Measurements from ENCODE around the gene ADAMTS17. TPM values are rescaled to one million over a fixed set of nuclear protein-coding genes. Genes with fewer than 3 reads are reported as not detected.

The ADAMTS17 gene
- total RNA-seq, 1 experiment from 2014 or later: 7.7 TPM

- TF ChIP-seq CTCF (IDR thresholded peaks at IDR 0.05; ENCODE audit: unreplicated experiment): no peak
- Mint-ChIP-seq H3K9me3 (ENCODE audit: unreplicated experiment) (peaks cover 25% of the 10 kb centered on the region), H3K36me3 (ENCODE audit: insufficient read depth, unreplicated experiment) (peaks cover 4% of the 10 kb centered on the region), H3K27me3 (ENCODE audit: insufficient read depth, unreplicated experiment) (no peaks in the 10 kb centered on the region), H3K4me1 (ENCODE audit: insufficient read depth, unreplicated experiment) (peaks cover 12% of the 10 kb centered on the region), H3K4me3 (ENCODE audit: unreplicated experiment) (peak overlapping the region; percentile 4), H3K27ac (ENCODE audit: low read depth, unreplicated experiment) (peak overlapping the region; percentile 68)
- BruUV-seq (replicated peaks): no TSS peak
- ChIA-PET CTCF (interaction anchor here (0.7 to 1.6 kb wide), 3 partner anchors 12 to 477 kb away, joined by 3 to 6 read pairs (median 3); no protein-coding TSS in a partner anchor), POLR2A (interaction anchor here (0.6 to 1.1 kb wide), 6 partner anchors 8 to 195 kb away, joined by 3 to 7 read pairs (median 3); no protein-coding TSS in a partner anchor)
- intact Hi-C loops (cut with micrococcal nuclease): no loop called here
- peak; percentile 84 for DNase-seq (ENCODE audit: unreplicated experiment)
Observed at GRCh38 chr15:100123611-100124010, 218.2 kb downstream of the ADAMTS17 start.

GRCh38 chr15:100121285-100121684 lies 220.5 kb downstream of the ADAMTS17 start:
- BruUV-seq (replicated peaks): no TSS peak
- POLR2A ChIA-PET: no interaction called here

GRCh38 chr15:100120111-100120510 lies 221.7 kb downstream of the ADAMTS17 start:
- Mint-ChIP-seq H3K9me3 (ENCODE audit: unreplicated experiment) (peaks cover 25% of the 10 kb centered on the region), H3K4me3 (ENCODE audit: unreplicated experiment) (no peak overlapping the region), H3K27ac (ENCODE audit: low read depth, unreplicated experiment) (no peak overlapping the region), H3K27me3 (ENCODE audit: insufficient read depth, unreplicated experiment) (no peaks in the 10 kb centered on the region), H3K4me1 (ENCODE audit: insufficient read depth, unreplicated experiment) (peaks cover 21% of the 10 kb centered on the region), H3K36me3 (ENCODE audit: insufficient read depth, unreplicated experiment) (peaks cover 4% of the 10 kb centered on the region)
- POLR2A ChIA-PET: no interaction called here
- no TSS peak for BruUV-seq (replicated peaks)
- intact Hi-C loops (cut with micrococcal nuclease): no loop called here
- no peak for DNase-seq (ENCODE audit: unreplicated experiment)
- CTCF ChIA-PET: no interaction called here
- no peak for TF ChIP-seq CTCF (IDR thresholded peaks at IDR 0.05; ENCODE audit: unreplicated experiment)

More at GRCh38 chr15:100121285-100121684, 220.5 kb downstream of the ADAMTS17 start:
- no peaks in the 10 kb centered on the region for H3K27me3 Mint-ChIP-seq (ENCODE audit: insufficient read depth, unreplicated experiment)
- CTCF ChIA-PET: no interaction called here
- TF ChIP-seq CTCF (IDR thresholded peaks at IDR 0.05; ENCODE audit: unreplicated experiment): no peak
- peaks cover 4% of the 10 kb centered on the region for H3K36me3 Mint-ChIP-seq (ENCODE audit: insufficient read depth, unreplicated experiment)
- H3K4me3 Mint-ChIP-seq (ENCODE audit: unreplicated experiment): no peak overlapping the region
- H3K4me1 Mint-ChIP-seq (ENCODE audit: insufficient read depth, unreplicated experiment): peaks cover 12% of the 10 kb centered on the region
- peaks cover 25% of the 10 kb centered on the region for H3K9me3 Mint-ChIP-seq (ENCODE audit: unreplicated experiment)
- H3K27ac Mint-ChIP-seq (ENCODE audit: low read depth, unreplicated experiment): no peak overlapping the region
- intact Hi-C loops (cut with micrococcal nuclease): no loop called here
- no peak for DNase-seq (ENCODE audit: unreplicated experiment)

GRCh38 chr15:100118546-100118945 lies 223.2 kb downstream of the ADAMTS17 start:
- BruUV-seq (replicated peaks): no TSS peak
- Mint-ChIP-seq H3K4me3 (ENCODE audit: unreplicated experiment) (no peak overlapping the region), H3K4me1 (ENCODE audit: insufficient read depth, unreplicated experiment) (peaks cover 20% of the 10 kb centered on the region), H3K9me3 (ENCODE audit: unreplicated experiment) (peaks cover 25% of the 10 kb centered on the region), H3K27me3 (ENCODE audit: insufficient read depth, unreplicated experiment) (no peaks in the 10 kb centered on the region), H3K27ac (ENCODE audit: low read depth, unreplicated experiment) (no peak overlapping the region), H3K36me3 (ENCODE audit: insufficient read depth, unreplicated experiment) (no peaks in the 10 kb centered on the region)
- ChIA-PET CTCF (no interaction called here), POLR2A (no interaction called here)
- DNase-seq (ENCODE audit: unreplicated experiment): no peak
- no peak for TF ChIP-seq CTCF (IDR thresholded peaks at IDR 0.05; ENCODE audit: unreplicated experiment)
- intact Hi-C loops (cut with micrococcal nuclease): no loop called here

Data from MCF 10A (cell line).